Stimulated activated naive B cell treated with anti-CD40 and anti-IgM and Interleukin-4, amounts not matched to agents 10 μg/mL and 1 μg/mL and 100 μg/mL, for 72 hours (primary cell): Measurements from ENCODE around the gene TBX15.
A peak's percentile ranks its signal among the peaks of the same experiment; 100 is the strongest.

Experiments used
- ATAC-seq, 2 donors: fragments of 150-1000 bp; cut with Tn5 transposase; replicated peaks; 2 replicates each; pipeline ENCODE4 v1.10.0; 2021; ENCODE audit warnings: moderate library complexity in 1 of 2
- DNase-seq: peaks from one replicate; pipeline ENCODE4 v3.0.0; 2021
- H3K27ac Mint-ChIP-seq: one replicate; pipeline ENCODE4 v1.8.0; 2022; ENCODE audit warnings: mild to moderate bottlenecking, mixed read lengths
- H3K27me3 Mint-ChIP-seq, 2 donors: one replicate each; pipeline ENCODE4 v1.8.0; 2022; ENCODE audit warnings: mixed read lengths in 2 of 2
- H3K36me3 Mint-ChIP-seq, 2 donors: one replicate each; pipeline ENCODE4 v1.8.0; 2022; ENCODE audit warnings: mixed read lengths in 2 of 2, mild to moderate bottlenecking in 1 of 2
- H3K4me1 Mint-ChIP-seq, 2 donors: one replicate each; pipeline ENCODE4 v1.8.0; 2022; ENCODE audit warnings: mixed read lengths in 2 of 2, mild to moderate bottlenecking in 1 of 2
- H3K4me3 Mint-ChIP-seq, 2 donors: one replicate each; pipeline ENCODE4 v1.8.0; 2022; ENCODE audit warnings: mild to moderate bottlenecking in 2 of 2, mixed read lengths in 2 of 2, moderate library complexity in 1 of 2
- H3K9me3 Mint-ChIP-seq, 2 donors: one replicate each; pipeline ENCODE4 v1.8.0; 2022; ENCODE audit warnings: mixed read lengths in 2 of 2, mild to moderate bottlenecking in 1 of 2

The TBX15 gene

DNA sequence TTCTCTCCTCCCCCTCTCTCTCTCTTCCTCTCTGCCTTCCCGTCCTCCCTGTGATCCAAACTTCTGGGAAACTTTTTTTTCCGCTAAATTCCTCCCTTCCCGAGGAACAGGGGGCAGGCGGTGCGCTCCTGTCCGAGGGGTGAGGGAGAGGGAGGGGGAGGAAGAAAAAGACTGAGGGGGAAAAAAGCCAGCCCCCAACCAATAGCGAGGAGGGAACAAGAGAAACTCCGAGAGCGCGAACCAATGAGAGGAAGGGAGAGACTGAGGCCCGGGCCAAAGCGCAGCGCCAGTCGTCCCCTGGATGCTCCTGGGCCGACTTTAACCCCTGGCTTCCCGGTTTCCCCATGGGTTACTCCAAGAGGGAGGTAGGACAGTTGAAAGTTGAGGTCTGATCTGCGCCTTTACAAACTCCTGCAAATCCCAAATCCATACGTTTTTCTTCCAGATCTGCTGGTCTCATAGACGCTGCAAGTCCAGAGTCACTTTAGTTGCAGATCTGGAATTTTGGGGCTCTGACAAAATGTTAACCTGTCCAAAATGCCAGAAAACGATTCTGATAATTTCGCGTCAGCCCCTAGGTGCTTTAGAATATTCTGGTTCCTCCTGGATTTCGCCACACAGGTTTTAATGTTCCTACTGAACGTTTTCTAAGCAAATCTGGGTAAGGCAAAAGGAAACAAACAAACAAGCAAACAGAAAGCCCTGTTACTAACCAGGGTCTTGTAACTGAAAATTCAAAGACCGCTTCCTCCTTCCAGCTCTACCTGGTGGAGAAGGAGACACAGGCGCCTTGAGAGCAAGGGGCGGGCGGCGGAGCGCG is at the start of gene TBX15:
TBX15 (minus strand) TSS at position 158 of the 820 bp plus-strand sequence. CDS start 548 bp downstream, outside the sequence.
- no peak for DNase-seq
- H3K27ac Mint-ChIP-seq: peak within 1 kb of the TSS; percentile 89
- peaks cover 34 to 57% of the 10 kb centered on the region in 2 donors for H3K4me1 Mint-ChIP-seq
- peak within 1 kb of the TSS; percentile 78 to 81 for H3K4me3 Mint-ChIP-seq
- peaks cover 91 to 96% of the 10 kb centered on the region in 2 donors for H3K27me3 Mint-ChIP-seq
- peaks cover 13 to 37% of the 10 kb centered on the region in 2 donors for H3K36me3 Mint-ChIP-seq
- peaks cover 0 to 11% of the 10 kb centered on the region in 2 donors for H3K9me3 Mint-ChIP-seq
- ATAC-seq: no peak

DNA sequence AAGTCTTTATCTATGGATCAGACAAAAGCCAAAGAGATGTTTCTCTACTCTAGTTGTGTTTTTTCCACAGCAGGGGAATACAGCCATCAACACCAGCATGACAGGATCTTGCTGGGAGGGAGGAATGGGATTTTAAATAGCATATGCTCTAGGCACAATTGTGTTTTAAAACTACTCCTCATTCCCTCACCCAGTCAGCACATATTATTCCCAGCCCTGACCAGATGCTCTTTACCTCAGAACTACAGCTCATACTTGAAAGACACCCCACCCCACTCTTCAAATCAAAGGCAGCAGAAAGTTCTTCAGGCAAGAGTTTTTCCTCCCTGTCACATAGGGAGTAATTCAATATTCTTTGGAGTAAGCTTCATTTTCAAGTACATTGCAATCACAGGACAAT is 46.2 kb upstream of the TBX15 start:
- H3K9me3 Mint-ChIP-seq: peaks cover 0 to 2% of the 10 kb centered on the region in 2 donors
- H3K27ac Mint-ChIP-seq: no peak overlapping the region
- peaks cover 29 to 72% of the 10 kb centered on the region in 2 donors for H3K36me3 Mint-ChIP-seq
- H3K4me1 Mint-ChIP-seq: no peaks in the 10 kb centered on the region
- DNase-seq (no peak), ATAC-seq (no peak)
- no peak overlapping the region for H3K4me3 Mint-ChIP-seq
- no peaks in the 10 kb centered on the region for H3K27me3 Mint-ChIP-seq

DNA sequence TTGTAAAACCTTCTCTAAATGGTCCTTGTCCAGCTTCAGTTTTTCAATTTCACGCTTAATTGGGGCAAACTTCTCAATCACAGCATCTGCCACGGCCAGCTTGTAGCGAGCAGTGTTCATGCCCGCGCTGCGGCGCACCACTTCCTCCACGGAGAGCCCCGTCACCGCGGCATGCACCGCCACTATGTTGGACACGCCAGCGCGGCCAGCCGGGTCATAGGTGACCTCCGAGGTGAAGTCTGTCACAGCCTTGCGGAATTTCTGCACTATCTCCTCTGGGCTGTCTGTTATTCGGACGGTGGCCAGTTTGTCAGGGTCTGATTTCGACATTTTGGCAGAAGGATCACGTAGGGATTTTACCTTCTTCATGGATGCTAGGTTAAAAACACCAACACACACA is 44.8 kb upstream of the TBX15 start:
- no peak for ATAC-seq
- peaks cover 0 to 2% of the 10 kb centered on the region in 2 donors for H3K9me3 Mint-ChIP-seq
- H3K4me1 Mint-ChIP-seq: no peaks in the 10 kb centered on the region
- no peak for DNase-seq
- H3K4me3 Mint-ChIP-seq: no peak overlapping the region
- H3K36me3 Mint-ChIP-seq: peaks cover 29 to 62% of the 10 kb centered on the region in 2 donors
- H3K27ac Mint-ChIP-seq: no peak overlapping the region
- H3K27me3 Mint-ChIP-seq: no peaks in the 10 kb centered on the region

DNA sequence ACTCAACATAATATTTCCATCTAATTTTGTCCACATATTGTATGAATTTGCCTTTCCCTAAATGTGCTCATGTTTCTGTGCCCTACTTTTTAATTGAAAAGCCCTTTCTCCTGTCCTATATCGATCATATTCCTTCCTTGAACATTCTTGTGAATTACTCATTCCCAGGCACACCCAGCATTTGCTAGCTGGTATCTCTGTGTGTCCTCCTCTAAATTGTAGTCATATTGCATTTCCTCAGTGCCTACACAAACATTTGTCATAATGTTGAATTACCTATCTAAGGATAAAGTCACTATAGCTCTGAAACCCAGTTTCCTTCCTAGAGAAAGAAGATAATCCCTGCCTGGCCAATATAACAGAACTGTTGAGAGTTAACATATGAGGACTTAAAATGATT is 39.6 kb upstream of the TBX15 start:
- H3K9me3 Mint-ChIP-seq: peaks cover 5 to 7% of the 10 kb centered on the region in 2 donors
- H3K36me3 Mint-ChIP-seq: peaks cover 25 to 46% of the 10 kb centered on the region in 2 donors
- H3K4me3 Mint-ChIP-seq: no peak overlapping the region
- DNase-seq: no peak
- H3K4me1 Mint-ChIP-seq: no peaks in the 10 kb centered on the region
- H3K27me3 Mint-ChIP-seq: no peaks in the 10 kb centered on the region
- H3K27ac Mint-ChIP-seq: no peak overlapping the region
- no peak for ATAC-seq

DNA sequence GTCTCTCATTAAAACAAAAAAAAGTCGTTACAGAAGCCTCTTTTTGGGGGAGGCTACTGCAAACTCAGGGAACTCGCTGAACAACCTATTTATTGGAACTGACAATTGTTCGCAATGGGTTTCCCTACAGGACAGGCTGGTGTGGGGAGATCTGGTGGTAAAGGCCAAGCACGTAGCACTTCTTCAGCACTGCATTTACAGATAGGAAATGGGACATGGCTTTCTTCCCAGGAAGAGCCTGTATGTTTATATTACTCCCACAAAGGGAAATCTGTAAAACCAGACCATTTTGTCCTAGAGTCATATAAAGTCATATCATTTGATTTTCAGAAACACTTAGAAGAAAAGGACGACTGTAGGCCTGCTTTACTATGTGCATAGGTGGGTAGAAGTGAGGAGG is 38.8 kb upstream of the TBX15 start:
- peaks cover 24 to 40% of the 10 kb centered on the region in 2 donors for H3K36me3 Mint-ChIP-seq
- H3K4me3 Mint-ChIP-seq: no peak overlapping the region
- H3K27ac Mint-ChIP-seq: no peak overlapping the region
- no peak for ATAC-seq
- H3K9me3 Mint-ChIP-seq: peaks cover 6 to 7% of the 10 kb centered on the region in 2 donors
- DNase-seq: no peak
- no peaks in the 10 kb centered on the region for H3K27me3 Mint-ChIP-seq
- no peaks in the 10 kb centered on the region for H3K4me1 Mint-ChIP-seq

DNA sequence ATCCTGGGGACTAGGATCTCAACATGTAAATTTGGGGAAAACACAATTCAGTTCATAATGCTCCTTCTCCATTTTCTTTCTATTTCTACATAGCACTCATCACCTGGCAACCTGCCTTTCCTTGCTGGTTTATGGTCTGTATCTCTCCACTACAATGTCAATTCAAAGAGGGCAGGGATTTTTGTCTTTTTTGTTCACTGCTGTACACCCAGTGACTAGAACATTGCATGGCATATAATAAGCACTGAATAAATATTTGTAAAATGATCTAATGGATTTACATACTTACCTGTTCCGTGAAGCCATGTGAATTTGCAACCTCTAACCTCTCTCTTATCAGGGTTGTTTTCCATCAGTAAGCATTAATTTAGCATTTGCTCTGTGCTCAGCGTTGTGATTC is 27.4 kb upstream of the TBX15 start:
- Mint-ChIP-seq H3K36me3 (peaks cover 24 to 29% of the 10 kb centered on the region in 2 donors), H3K4me1 (no peaks in the 10 kb centered on the region), H3K4me3 (no peak overlapping the region), H3K9me3 (peaks cover 4 to 9% of the 10 kb centered on the region in 2 donors), H3K27me3 (peaks cover 19 to 24% of the 10 kb centered on the region in 2 donors), H3K27ac (no peak overlapping the region)
- ATAC-seq (no peak), DNase-seq (no peak)

DNA sequence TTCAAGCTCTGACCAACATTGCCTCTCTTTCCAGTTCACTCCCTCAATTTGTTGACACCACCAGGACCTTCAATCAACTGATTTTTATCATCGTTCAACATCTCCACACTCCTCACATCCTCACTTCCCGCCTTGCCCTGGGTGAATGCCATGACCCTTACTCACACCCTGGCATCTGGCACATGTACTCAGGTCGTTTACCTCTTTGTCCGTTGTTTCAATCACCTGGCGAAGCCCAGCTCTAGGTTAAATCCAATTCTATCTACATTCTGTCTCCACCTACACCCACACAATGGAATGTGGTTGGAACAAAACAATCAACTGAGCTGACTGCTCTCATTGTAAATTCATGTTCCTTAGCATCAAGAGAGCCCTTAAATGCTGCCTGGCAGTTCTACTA is 24.2 kb upstream of the TBX15 start:
- Mint-ChIP-seq H3K4me3 (no peak overlapping the region), H3K4me1 (peaks cover 6 to 15% of the 10 kb centered on the region in 2 donors), H3K27me3 (peaks cover 39 to 49% of the 10 kb centered on the region in 2 donors)

DNA sequence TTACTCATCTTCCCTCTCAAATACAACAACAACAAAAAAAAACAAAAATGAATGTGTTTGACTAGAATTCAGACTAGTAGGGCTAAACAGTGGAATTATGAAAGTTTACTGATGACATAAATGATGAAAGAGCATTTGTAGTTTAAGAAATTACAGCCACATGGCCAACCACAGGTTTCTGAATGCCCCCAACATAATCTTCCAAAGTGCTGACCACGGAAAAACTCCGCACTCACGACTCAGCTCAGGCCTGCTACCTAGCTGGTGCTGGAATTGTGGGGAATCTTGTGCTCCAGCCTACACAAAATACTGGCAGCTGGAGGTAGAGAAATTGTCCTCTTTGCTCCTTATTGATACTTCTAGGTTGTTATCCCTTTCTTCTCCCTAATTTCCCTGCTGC is 23.6 kb upstream of the TBX15 start:
- Mint-ChIP-seq H3K36me3 (peaks cover 15% of the 10 kb centered on the region in 2 donors), H3K27ac (no peak overlapping the region), H3K27me3 (peaks cover 39 to 55% of the 10 kb centered on the region in 2 donors), H3K4me3 (no peak overlapping the region), H3K4me1 (peaks cover 6 to 15% of the 10 kb centered on the region in 2 donors), H3K9me3 (peaks cover 0 to 2% of the 10 kb centered on the region in 2 donors)
- DNase-seq: no peak
- ATAC-seq: no peak

More for the DNA sequence above, 24.2 kb upstream of the TBX15 start:
- DNase-seq: no peak
- Mint-ChIP-seq H3K36me3 (peaks cover 15% of the 10 kb centered on the region in 2 donors), H3K27ac (no peak overlapping the region), H3K9me3 (peaks cover 0 to 2% of the 10 kb centered on the region in 2 donors)
- ATAC-seq: no peak

DNA sequence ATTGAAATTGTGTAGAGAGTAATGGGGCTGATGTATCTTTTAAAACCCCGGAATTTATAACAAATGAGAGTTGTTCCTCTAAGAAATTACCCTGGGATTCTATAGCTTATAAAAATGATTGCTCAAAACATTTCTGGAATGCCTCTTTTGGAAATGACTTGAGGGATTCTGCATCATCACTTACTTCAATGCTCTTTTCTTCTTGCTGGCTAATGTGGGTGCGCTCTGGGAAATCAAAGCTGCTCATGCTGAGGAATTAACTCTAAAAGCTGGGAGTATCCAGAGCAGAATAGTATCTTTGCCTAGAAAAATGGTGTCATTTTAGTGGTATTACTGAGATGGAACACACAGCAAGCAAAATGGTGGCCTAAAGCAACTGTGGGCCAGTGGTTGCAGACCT is 23.0 kb upstream of the TBX15 start:
- Mint-ChIP-seq H3K9me3 (peaks cover 0 to 2% of the 10 kb centered on the region in 2 donors), H3K27me3 (peaks cover 44 to 61% of the 10 kb centered on the region in 2 donors)

DNA sequence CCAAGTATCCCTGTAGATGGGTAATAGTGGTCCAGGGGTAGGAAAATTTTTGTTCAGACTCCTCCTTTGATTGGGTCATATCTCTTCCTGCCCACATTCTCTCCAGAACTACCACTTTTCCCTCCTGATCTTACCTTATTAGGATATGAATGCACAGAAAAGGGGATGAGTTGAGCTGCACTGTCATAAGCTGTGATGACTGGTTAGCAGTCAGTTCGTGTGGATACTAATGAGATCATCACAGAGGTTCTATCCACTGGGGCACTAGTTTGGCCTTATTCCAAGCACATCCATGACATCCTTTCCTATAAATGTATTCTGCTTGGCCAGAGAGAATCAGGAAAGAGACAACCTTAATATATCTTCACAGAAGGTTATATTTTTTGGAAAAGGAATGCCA is 22.1 kb upstream of the TBX15 start:
- H3K27me3 Mint-ChIP-seq: peaks cover 49 to 69% of the 10 kb centered on the region in 2 donors
- H3K27ac Mint-ChIP-seq: no peak overlapping the region
- ATAC-seq (no peak), DNase-seq (no peak)
- peaks cover 15 to 18% of the 10 kb centered on the region in 2 donors for H3K36me3 Mint-ChIP-seq
- H3K4me3 Mint-ChIP-seq: no peak overlapping the region
- H3K4me1 Mint-ChIP-seq: peaks cover 8 to 21% of the 10 kb centered on the region in 2 donors
- H3K9me3 Mint-ChIP-seq: peaks cover 0 to 2% of the 10 kb centered on the region in 2 donors

More for the DNA sequence above, 23.0 kb upstream of the TBX15 start:
- peaks cover 6 to 21% of the 10 kb centered on the region in 2 donors for H3K4me1 Mint-ChIP-seq
- peaks cover 15 to 18% of the 10 kb centered on the region in 2 donors for H3K36me3 Mint-ChIP-seq
- DNase-seq: no peak
- H3K4me3 Mint-ChIP-seq: no peak overlapping the region
- ATAC-seq: no peak
- H3K27ac Mint-ChIP-seq: no peak overlapping the region

DNA sequence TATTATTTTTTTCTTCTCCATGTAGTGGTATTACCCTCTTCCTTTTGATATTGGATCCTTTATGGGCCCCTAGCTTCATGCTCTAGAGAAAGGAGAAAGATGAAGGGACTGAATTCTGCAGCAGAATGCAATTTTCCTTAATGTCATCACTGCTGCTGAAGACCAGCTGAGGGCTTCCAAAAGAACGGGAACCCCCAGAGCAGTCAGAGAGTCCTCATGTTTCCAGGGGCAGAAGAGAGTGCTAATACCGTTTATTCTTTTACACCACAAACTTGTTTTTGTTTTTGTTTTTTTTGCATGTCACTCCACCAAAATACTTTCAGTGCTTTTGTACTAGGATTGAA is 21.1 kb upstream of the TBX15 start:
- Mint-ChIP-seq H3K36me3 (peaks cover 8 to 12% of the 10 kb centered on the region in 2 donors), H3K9me3 (peaks cover 0 to 2% of the 10 kb centered on the region in 2 donors), H3K4me1 (peaks cover 8 to 21% of the 10 kb centered on the region in 2 donors), H3K4me3 (no peak overlapping the region), H3K27ac (peak overlapping the region; percentile 72), H3K27me3 (peaks cover 48 to 71% of the 10 kb centered on the region in 2 donors)
- no peak for DNase-seq
- no peak for ATAC-seq

DNA sequence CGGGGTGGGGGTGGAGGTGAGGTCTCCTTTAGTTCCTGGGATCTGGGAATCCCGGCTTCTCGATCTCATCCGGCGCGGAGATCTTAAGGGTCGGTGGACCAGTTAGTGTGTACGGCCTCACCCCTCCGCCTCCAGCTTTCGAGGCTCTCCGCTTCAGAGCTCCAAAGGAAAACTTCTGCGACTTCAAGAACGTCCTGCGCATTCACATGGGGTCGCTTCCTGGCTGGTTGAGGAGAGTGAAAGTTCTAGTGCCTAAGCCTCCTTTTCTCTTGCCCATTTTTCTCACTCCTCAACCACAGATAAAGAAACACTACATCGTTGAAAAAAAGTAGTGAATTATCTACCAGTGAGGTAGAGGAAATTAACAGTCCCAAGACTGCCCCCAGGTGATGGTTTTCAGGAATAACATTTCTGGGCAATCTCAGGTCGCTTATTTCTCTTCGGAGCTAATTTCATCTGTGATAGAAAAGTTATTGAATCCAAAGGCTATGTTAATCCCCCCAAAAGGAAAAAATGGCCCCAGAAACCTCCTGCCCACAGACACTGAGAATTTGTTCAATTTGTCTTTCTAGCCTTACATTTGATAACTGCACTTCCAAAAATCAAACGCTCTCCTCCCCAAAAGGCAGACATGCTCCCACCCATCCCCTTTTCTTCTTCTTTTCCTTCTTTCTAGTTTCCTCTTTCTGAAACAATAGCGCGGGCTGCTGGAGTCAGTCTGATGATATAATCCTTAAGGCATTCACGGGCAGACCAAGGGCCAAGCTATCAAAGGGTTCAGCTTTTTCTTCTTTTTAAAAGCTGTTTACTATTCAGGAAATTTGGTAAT is 20.6 kb upstream of the TBX15 start:
- ATAC-seq (peak; percentile 61 to 65), DNase-seq (no peak)
- H3K4me3 Mint-ChIP-seq: peak overlapping the region; percentile 76 to 80
- H3K4me1 Mint-ChIP-seq: peaks cover 8 to 21% of the 10 kb centered on the region in 2 donors
- peaks cover 0 to 2% of the 10 kb centered on the region in 2 donors for H3K9me3 Mint-ChIP-seq
- peak overlapping the region; percentile 83 for H3K27ac Mint-ChIP-seq
- H3K27me3 Mint-ChIP-seq: peaks cover 51 to 77% of the 10 kb centered on the region in 2 donors
- H3K36me3 Mint-ChIP-seq: peaks cover 8 to 12% of the 10 kb centered on the region in 2 donors

DNA sequence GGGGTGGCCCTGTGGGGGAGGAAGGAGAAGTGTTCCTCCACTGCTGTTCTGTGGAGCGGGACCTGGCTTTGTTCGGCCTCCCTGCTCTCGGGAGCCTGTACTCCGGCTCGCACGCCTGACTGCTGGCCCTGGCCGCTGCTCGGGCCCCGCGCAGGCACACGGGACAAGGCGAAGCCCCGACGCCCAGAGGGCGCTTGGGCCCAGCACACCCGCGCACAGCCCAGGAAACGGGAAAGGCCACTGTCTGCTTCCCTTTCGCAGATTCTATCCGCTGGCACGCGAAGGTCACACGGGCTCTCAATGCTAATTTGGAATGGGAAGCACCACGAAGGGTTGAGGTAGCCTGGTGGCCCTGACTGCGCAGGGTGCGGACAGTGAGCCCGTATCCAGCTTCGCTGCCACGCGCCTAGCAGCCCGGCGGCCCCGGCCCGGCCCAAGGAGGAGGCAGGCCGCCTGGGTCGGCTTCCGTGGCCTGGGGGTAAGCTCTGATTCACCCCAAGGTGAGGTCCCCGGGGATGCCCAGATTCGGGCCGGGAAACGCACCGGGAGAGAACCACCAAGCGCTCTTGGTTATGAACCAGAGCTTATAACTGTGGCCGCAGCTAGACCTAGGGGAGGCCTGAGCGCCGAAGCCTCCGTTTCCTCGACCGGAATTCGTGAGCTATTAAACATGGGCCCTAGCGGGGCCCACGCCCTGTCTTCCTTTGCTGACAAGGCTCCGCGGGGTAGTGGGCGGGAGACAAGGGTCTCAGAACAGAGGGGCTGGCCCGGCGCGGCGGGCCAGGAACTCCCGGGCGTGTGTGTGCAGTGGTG is 19.7 kb upstream of the TBX15 start:
- H3K4me1 Mint-ChIP-seq: peaks cover 8 to 21% of the 10 kb centered on the region in 2 donors
- H3K27ac Mint-ChIP-seq: no peak overlapping the region
- H3K4me3 Mint-ChIP-seq: peak overlapping the region; percentile 61 to 80
- peaks cover 56 to 83% of the 10 kb centered on the region in 2 donors for H3K27me3 Mint-ChIP-seq
- peaks cover 8 to 9% of the 10 kb centered on the region in 2 donors for H3K36me3 Mint-ChIP-seq
- DNase-seq (no peak), ATAC-seq (peak; percentile 42 to 46)
- peaks cover 0 to 2% of the 10 kb centered on the region in 2 donors for H3K9me3 Mint-ChIP-seq

DNA sequence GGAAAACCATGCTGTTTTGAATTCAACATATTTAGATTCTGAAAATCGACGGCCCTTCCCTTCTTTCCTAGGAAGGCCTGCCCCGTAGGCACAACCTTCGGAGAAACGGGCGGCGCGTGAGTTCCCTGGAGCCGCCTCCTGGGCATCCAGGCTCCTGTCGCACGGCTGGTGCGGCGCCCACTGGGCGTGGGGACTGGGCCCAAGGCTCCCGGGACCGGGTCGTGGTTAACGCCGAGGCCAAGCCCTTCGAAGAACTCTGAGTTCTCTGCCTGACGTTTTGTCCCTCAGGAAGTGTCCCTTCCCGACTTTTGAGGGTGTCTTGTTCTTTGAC is 19.2 kb upstream of the TBX15 start:
- H3K27me3 Mint-ChIP-seq: peaks cover 56 to 83% of the 10 kb centered on the region in 2 donors
- H3K36me3 Mint-ChIP-seq: peaks cover 6 to 7% of the 10 kb centered on the region in 2 donors
- no peak for ATAC-seq
- H3K4me3 Mint-ChIP-seq: peak overlapping the region in 1 of 2 donors; percentile 80
- H3K4me1 Mint-ChIP-seq: peaks cover 9 to 22% of the 10 kb centered on the region in 2 donors
- no peak overlapping the region for H3K27ac Mint-ChIP-seq
- DNase-seq: no peak
- H3K9me3 Mint-ChIP-seq: peaks cover 0 to under 1% of the 10 kb centered on the region in 2 donors
